Testis (tissue), 2 donors: ENCODE results near the gene CDH13.

Experiments used
- CTCF ChIP-seq, 3 experiments: fragments of 450-650 bp in 2 of 3; fragments of 200-600 bp in 1 of 3; sonication (generic) in 1 of 3; IDR thresholded peaks; one replicate each; pipeline ENCODE4 v1.5.1; 2016 to 2019; ENCODE audit warnings: antibody characterized with exemption in 3 of 3, mild to moderate bottlenecking in 2 of 3, moderate library complexity in 1 of 3
- POLR2A ChIP-seq: fragments of 450-650 bp; IDR thresholded peaks from one replicate; pipeline ENCODE4 v1.6.1; 2017; ENCODE audit warnings: antibody characterized with exemption, mild to moderate bottlenecking, moderate library complexity

GRCh38 chr16:83669456-83669855 lies 1042.7 kb downstream of the CDH13 start:
- TF ChIP-seq CTCF (IDR thresholded peaks at IDR 0.05) (no peak), POLR2A (no peak)
